GM19025 (cell line): ENCODE results near the gene ELAVL4.
"Not testable (repeated sequence)": the region's sequence is repeated elsewhere in the genome, so short reads cannot be mapped to it uniquely, and the experiment has no call there.

Experiments used
- ATAC-seq: cut with Tn5 transposase; IDR thresholded peaks from one replicate; pipeline ENCODE4 v1.9.1; 2021; ENCODE audit warnings: mild to moderate bottlenecking, low read depth, moderate library complexity; ENCODE audit not compliant: unreplicated experiment

ELAVL4 gene

DNA sequence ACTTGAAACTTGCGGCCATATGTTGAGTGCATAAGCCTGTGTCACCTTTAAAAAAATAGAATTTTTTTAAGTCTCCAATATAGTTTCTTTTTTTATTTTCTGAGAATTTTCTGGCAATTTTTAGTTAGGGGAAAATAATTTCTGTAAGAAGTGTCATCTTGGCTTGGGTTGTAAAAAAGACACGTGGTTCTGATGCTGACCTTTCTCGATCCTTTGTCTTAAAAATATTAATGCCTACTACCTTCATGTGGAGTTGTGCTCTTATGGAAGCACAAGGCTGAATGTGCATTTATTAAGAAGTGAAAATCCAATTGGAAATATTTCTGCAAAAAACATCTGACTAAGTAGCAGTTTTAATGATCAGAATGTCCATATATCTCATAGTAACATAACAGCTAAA lies 3.5 kb downstream of the ELAVL4 start:
- no peak for ATAC-seq

DNA sequence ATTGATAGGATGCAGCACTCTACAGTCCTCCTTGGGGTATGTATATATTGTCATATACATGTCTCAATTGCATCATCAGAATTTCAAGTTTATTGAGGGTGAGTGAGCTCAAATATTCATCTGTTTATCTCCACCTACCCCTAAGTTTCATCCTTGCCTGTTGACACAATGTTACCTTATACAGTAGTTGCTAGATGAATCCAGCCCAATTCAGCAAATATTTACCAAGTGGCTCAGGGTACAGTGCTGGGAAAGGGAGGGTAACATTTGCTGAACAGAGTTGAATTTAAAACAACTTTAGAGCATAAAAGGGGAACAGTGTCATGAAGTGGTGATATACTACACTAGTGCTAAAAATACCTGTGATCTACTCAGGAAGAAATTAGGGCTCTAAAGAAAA lies 14.4 kb downstream of the ELAVL4 start:
- no peak for ATAC-seq

- ATAC-seq = no peak
Measured at GRCh38 chr1:50126927-50127715, 18.4 kb downstream of the ELAVL4 start.

- ATAC-seq = no peak
Measured at GRCh38 chr1:50129201-50129600, 20.5 kb downstream of the ELAVL4 start.

DNA sequence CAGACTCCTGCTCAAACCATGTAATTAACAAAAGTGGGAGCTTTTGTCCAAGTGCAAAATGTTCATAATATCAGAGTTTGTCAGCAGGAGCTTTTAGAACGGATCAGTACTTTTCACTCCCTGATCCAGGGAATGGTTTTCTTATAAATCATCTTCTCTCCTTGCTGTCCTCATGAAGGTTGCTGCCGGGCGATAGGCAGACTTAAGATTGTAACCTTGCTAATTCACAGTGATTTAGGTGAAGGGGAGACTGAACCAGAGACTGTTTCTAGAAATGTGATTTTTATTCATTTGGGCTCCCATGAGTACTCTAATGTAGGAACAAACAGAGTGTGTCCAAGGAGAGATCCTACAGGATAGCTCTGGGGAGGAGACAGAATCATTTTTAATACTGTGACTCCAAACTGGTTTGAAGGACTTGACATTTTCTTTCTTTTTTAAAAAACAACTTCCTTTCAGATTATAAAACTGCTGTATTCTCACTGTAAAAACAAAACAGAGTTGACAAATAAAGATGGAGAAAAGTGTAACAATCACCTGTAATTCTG lies 23.7 kb downstream of the ELAVL4 start:
- no peak for ATAC-seq

DNA sequence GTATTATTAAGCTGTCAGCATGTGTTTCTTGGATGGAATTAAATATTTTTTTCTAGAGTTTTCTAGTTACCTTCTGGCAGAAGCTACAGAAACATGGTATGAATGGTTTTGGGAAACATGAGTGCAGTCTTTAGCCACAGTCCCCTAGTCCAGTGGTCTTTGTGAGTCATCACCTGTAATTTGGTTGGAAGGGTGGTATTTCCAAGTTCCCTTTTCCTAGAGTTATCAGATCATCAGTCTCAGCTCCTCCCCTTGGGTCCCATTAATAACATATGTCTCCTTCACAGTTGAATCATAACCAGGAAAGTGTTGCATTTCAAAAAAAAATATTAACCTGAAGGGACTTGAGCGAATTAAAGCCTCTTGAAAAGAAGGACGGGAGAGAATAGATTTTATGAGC lies 27.0 kb downstream of the ELAVL4 start:
- ATAC-seq = no peak

DNA sequence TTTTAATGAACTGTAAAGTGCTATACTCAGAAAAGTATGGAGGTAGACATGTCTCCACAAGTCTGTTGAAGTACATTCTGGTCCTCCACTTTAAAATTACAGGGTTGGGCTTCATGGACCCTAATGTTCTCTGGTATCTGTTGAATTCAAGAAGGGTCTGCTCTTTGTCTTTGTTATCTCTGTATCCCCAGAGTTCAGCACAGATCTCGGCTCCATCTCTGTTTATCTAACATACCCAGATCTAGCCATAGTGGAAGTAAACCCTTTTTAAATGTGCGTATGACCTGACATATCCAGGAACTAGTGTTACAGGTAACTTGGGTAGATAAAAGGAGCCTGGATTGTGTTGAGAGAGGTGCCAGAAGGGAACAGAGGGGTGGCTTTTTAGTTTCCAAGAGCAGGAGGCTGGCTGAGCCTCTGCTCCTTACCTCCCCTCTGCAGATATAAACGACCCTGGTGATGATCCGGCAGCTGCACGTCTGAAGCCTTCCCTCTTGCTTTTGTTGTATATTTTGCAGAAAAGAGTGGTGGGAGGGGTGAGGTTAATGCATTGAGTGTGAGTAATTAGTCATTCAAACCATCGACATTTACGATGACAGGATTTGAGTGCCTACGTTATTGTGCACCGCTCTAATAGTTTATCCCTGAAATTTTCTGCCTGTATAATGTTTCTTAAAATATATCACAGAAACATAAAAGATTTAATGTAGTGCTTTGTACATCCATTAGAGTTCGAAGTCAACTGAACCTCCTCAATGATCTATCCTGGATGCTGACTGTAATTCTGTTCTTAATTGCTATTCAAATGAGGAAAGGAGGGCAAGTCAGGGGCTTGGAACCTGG lies 30.8 kb downstream of the ELAVL4 start:
- ATAC-seq = no peak

DNA sequence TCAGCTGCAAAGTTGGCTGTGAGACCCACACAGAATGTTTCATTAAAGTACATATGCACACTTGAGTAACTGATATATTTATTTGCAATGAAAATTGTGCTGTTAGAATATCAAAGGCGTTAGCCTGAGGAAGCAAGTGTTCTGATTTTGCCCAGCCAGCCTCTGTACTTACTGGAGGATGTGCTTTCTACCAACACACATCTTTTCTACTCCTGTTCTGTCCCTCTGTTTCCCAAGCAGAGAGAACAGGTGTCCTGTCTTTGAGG lies 31.4 kb downstream of the ELAVL4 start:
- no peak for ATAC-seq

- no peak for ATAC-seq
Measured at GRCh38 chr1:50147191-50147850, 38.6 kb downstream of the ELAVL4 start.

DNA sequence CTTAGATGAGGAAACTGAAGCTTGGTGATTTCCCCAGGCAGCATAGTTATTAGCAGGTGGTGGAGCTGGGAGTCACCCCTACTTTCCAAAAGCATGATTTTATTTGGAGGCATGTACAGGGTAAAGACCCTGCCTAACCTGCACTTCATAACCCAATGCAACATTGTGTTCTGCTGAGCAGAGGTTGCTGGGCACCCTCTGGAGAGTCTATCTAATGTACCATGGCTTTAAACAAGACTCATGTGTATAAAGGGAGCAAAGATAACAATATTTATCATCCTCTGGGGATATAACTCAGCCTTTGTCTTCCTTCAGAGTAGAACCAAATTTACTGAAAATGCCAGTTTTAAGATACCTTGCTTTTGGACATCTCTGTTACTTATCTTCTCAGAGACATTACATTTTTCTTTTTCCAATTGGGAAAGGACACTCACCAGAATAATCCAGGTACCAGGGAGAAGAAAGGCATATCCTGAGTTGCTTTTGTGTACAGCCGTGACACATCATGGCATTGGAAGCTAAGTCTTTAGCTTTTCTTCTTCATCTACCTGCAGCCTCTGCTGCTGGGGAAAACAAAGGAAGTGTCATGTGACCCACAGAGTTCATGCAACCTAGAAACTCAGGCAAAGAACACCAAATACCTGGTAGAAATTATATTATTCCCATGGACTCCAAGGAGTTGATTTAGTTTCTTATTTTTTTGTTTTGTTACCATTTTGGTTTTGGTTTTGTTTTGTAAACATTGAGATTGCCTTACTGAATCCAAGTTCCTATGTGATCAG lies 39.6 kb downstream of the ELAVL4 start:
- no peak for ATAC-seq

GRCh38 chr1:50152236-50152635 lies 43.5 kb downstream of the ELAVL4 start:
- ATAC-seq = no peak

GRCh38 chr1:50155541-50155940 lies 46.8 kb downstream of the ELAVL4 start:
- no peak for ATAC-seq

- no peak for ATAC-seq
Measured at GRCh38 chr1:50156241-50157010, 47.7 kb downstream of the ELAVL4 start.

DNA sequence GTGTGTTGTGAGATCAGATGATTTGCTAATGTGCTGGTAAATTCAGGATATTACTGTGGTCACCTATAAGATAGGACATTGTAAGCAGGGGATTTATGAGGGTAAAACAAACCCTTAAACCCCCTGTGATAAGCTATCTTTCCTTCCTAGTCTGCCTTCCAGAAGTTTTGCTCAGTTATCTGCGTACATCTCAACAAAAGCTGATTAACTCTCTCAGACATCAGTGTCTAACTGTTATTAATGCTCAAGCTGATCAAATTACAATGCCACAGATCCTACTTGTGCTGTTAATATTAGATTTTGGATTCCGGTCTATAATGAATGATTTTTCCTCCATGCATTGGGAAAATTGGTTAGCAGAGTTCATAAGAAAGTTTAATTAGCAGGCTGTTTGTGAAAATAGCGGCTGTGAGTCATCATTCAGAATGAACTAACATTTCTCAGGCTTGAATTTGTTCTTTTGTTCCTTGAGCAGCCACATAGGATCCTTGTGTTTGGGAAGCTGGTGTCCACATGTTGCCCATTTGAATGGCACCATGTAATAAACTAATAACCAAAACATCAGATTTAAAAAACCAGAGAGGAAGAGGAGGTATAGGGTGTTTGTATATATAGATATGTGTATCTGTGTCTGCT lies 48.7 kb downstream of the ELAVL4 start:
- ATAC-seq = no peak

DNA sequence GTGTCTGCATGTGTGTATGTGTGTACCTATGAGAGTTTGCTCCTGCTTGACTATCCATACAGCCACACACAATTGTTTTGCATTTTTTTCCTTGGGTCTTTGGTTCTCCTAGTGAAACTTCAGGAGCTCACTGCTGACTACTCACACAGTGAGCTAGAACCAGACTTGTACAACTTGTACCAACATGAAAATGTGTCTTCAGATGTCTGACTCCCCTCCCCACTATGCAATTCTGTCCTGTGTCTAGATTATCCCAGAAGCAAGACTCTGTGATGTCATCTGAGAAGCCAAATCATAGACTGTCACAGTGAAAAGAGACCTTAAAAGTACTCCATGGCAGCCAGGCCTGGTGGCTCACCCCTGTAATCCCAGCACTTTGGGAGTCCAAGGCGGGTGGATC lies 49.7 kb downstream of the ELAVL4 start:
- ATAC-seq = no peak

DNA sequence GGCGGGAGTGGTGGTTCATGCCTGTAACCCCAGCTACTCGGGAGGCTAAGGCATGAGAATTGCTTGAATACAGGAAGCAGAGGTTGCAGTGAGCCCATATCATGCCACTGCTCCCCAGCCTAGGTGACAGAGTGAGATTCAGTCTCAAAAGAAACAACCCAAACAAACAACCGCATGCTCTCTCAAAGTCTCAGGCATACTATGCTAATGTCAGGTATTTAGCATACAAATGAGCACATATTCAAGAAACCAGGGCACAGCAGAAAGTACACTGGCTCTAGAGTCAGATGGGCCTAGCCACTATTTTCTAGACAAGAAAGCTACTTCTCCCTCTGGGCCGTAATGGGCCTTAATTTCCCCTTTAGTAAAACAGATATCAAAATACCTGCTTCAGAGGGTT lies 55.0 kb downstream of the ELAVL4 start:
- no peak for ATAC-seq

DNA sequence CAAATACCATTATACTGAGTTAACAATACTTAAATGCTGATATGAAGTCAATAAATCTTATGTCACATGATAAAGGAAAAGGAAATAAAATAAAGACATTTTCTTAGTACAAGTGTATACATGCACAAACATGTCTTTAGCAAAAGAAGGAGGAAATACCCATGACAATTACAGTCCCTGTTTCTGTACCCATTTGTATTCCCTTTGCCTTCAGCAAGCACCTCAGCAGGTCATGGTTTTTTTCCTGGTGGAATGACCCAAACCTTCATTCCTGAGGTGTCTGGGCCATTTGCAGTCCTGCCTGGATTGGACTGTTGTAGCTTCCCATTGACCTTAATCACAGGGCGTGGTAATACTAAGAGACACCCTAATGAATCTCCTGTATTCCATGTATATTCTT lies 57.6 kb downstream of the ELAVL4 start:
- not testable (repeated sequence) for ATAC-seq

- no peak for ATAC-seq
Measured at GRCh38 chr1:50172299-50172698, 63.6 kb downstream of the ELAVL4 start.

- ATAC-seq = no peak
Measured at GRCh38 chr1:50174101-50174500, 65.4 kb downstream of the ELAVL4 start.
